GM23338 (cell line): ENCODE results near the gene AGTRAP. TPM values are rescaled to one million over a fixed set of nuclear protein-coding genes. Genes with fewer than 3 reads are reported as not detected.

ENCODE experiments used
- ATAC-seq: fragments of 200-7000 bp; cut with Tn5 transposase; 3 replicates; pipeline ENCODE4 v1.9.1; 2020
- DNase-seq: peaks from one replicate; pipeline ENCODE4 v3.0.0-alpha.2; 2015; ENCODE audit warnings: low spot score
- H2AFZ ChIP-seq: fragments of 200-600 bp; sonication (generic); 2 replicates; pipeline ENCODE4 v1.8.0; 2016; ENCODE audit warnings: antibody characterized with exemption, mild to moderate bottlenecking, moderate library complexity
- H3F3A ChIP-seq: fragments of 200-600 bp; sonication (generic); replicated peaks from 2 replicates; pipeline ENCODE4 v1.8.0; 2017; ENCODE audit warnings: antibody characterized with exemption, mixed run types, low read depth
- H3K27ac ChIP-seq: fragments of 200-600 bp; sonication (generic); 2 replicates; pipeline ENCODE4 v1.6.1; 2016; ENCODE audit warnings: low read depth
- H3K27me3 ChIP-seq: fragments of 200-600 bp; sonication (generic); 2 replicates; pipeline ENCODE4 v1.8.0; 2016; ENCODE audit warnings: mild to moderate bottlenecking, mixed run types, moderate library complexity; ENCODE audit not compliant: insufficient read depth
- H3K36me3 ChIP-seq: fragments of 200-600 bp; sonication (generic); 2 replicates; pipeline ENCODE4 v1.8.0; 2016; ENCODE audit warnings: mild to moderate bottlenecking; ENCODE audit not compliant: insufficient read depth
- H3K4me1 ChIP-seq: fragments of 200-600 bp; sonication (generic); 2 replicates; pipeline ENCODE4 v1.8.0; 2016; ENCODE audit warnings: mild to moderate bottlenecking, moderate library complexity; ENCODE audit not compliant: insufficient read depth
- H3K4me2 ChIP-seq: fragments of 200-600 bp; sonication (generic); 2 replicates; pipeline ENCODE4 v1.7.1; 2017; ENCODE audit warnings: mixed run types
- H3K4me3 ChIP-seq: fragments of 200-600 bp; sonication (generic); 2 replicates; pipeline ENCODE4 v1.6.1; 2016; ENCODE audit warnings: mixed run types
- H3K79me2 ChIP-seq: fragments of 200-600 bp; sonication (generic); replicated peaks from 2 replicates; pipeline ENCODE4 v1.8.0; 2017; ENCODE audit warnings: mild to moderate bottlenecking; ENCODE audit not compliant: insufficient read depth
- H3K9me2 ChIP-seq: fragments of 200-600 bp; sonication (generic); 2 replicates; pipeline ENCODE4 v1.8.0; 2017; ENCODE audit not compliant: insufficient read depth
- H4K20me1 ChIP-seq: fragments of 200-600 bp; sonication (generic); replicated peaks from 2 replicates; pipeline ENCODE4 v1.8.0; 2017; ENCODE audit warnings: mild to moderate bottlenecking; ENCODE audit not compliant: insufficient read depth
- H3K27ac Mint-ChIP-seq: 2 replicates; pipeline ENCODE4 v1.8.0; 2020; ENCODE audit warnings: inconsistent platforms, mild to moderate bottlenecking, moderate library complexity, mixed read lengths
- H3K27me3 Mint-ChIP-seq: 3 replicates; pipeline ENCODE4 v1.8.0; 2022; ENCODE audit warnings: low read depth, mild to moderate bottlenecking, moderate library complexity, mixed read lengths, inconsistent platforms; ENCODE audit not compliant: insufficient read depth, poor library complexity
- H3K36me3 Mint-ChIP-seq: 3 replicates; pipeline ENCODE4 v1.8.0; 2021; ENCODE audit warnings: low read depth, mild to moderate bottlenecking, inconsistent platforms, moderate library complexity, mixed read lengths
- H3K4me1 Mint-ChIP-seq: 3 replicates; pipeline ENCODE4 v1.8.0; 2020; ENCODE audit warnings: mild to moderate bottlenecking, inconsistent platforms, mixed read lengths
- H3K4me3 Mint-ChIP-seq: 3 replicates; pipeline ENCODE4 v1.8.0; 2021; ENCODE audit warnings: moderate library complexity, mild to moderate bottlenecking, inconsistent platforms, mixed read lengths
- H3K9me3 Mint-ChIP-seq: 3 replicates; pipeline ENCODE4 v1.8.0; 2020; ENCODE audit warnings: moderate library complexity, mild to moderate bottlenecking, inconsistent platforms, mixed read lengths
- CTCF ChIP-seq, 2 experiments: fragments of 200-600 bp in 1 of 2; sonication (generic) in 1 of 2; conservative IDR thresholded peaks; 2 replicates each; pipeline versions ENCODE4 v1.5.1 to v1.6.1; 2016 to 2017; ENCODE audit warnings: antibody characterized with exemption in 2 of 2, low read depth in 2 of 2, mild to moderate bottlenecking in 2 of 2, moderate library complexity in 1 of 2
- ETS1 ChIP-seq: IDR thresholded peaks from 2 replicates; pipeline ENCODE4 v1.6.1; 2016; ENCODE audit warnings: antibody characterized with exemption
- EZH2 ChIP-seq: fragments of 200-600 bp; sonication (generic); IDR thresholded peaks from one replicate; pipeline ENCODE4 v1.8.0; 2017; ENCODE audit warnings: antibody characterized with exemption, mild to moderate bottlenecking, low read depth; ENCODE audit not compliant: unreplicated experiment
- EZH2phosphoT487 ChIP-seq: fragments of 200-600 bp; sonication (generic); IDR thresholded peaks from one replicate; pipeline ENCODE4 v1.8.1; 2018; ENCODE audit warnings: antibody characterized with exemption; ENCODE audit not compliant: unreplicated experiment
- JUNB ChIP-seq: IDR thresholded peaks from one replicate; pipeline ENCODE4 v1.6.1; 2016; ENCODE audit warnings: antibody characterized with exemption; ENCODE audit not compliant: unreplicated experiment
- POLR2AphosphoS5 ChIP-seq: IDR thresholded peaks from 2 replicates; pipeline ENCODE4 v1.6.1; 2016; ENCODE audit warnings: antibody characterized with exemption, low read depth
- REST ChIP-seq: IDR thresholded peaks from one replicate; pipeline ENCODE4 v1.6.1; 2018; ENCODE audit warnings: antibody characterized with exemption; ENCODE audit not compliant: unreplicated experiment
- STAT1 ChIP-seq: IDR thresholded peaks from one replicate; pipeline ENCODE4 v1.6.1; 2016; ENCODE audit warnings: antibody characterized with exemption; ENCODE audit not compliant: unreplicated experiment
- ZNF114 ChIP-seq: fragments of 250-450 bp; sonication (Bioruptor Pico); IDR thresholded peaks from 2 replicates; pipeline ENCODE4 v1.5.0; 2020; ENCODE audit warnings: mild to moderate bottlenecking, moderate library complexity
- ZNF331 ChIP-seq: fragments of 250-450 bp; sonication (Bioruptor Pico); IDR thresholded peaks from 2 replicates; pipeline ENCODE4 v1.5.0; 2020; ENCODE audit warnings: low read depth, mild to moderate bottlenecking, moderate library complexity
- polyA plus RNA-seq: library from polyadenylated mRNA; unstranded; fragments of >200 nt; fragmentation: Nextera tagmentation; extraction: Ambion mirVana; gene quantifications from 2 replicates; pipeline ENCODE4 v1.2.1, GENCODE V29; 2016
- total RNA-seq: library from RNA; depleted of rRNA; stranded (reverse); fragments of >200 nt; shearing (Covaris generic); gene quantifications from 2 replicates; pipeline ENCODE4 v1.2.3, GENCODE V29; 2014

AGTRAP gene
- total and polyA plus RNA-seq, 2 experiments from 2014 or later = 79.4 to 102 TPM

- Mint-ChIP-seq H3K27ac (no peak overlapping the region), H3K27me3 (peaks cover 12% of the 10 kb centered on the region), H3K4me1 (peaks cover 11% of the 10 kb centered on the region; the same call in 2 of the 3 replicates), H3K4me3 (peak overlapping the region; percentile 54), H3K9me3 (no peaks in the 10 kb centered on the region), H3K36me3 (peaks cover 22% of the 10 kb centered on the region)
- H4K20me1 ChIP-seq = no peaks in the 10 kb centered on the region
- H3K79me2 ChIP-seq = no peaks in the 10 kb centered on the region
- DNase-seq (peak; percentile 81), ATAC-seq (peak; percentile 81)
- TF ChIP-seq ZNF331 (no peak), CTCF (conservative IDR thresholded peaks at IDR 0.05; ENCODE audit: low read depth in 2 of 2) (peak; percentile 90 to 99)
- H3F3A ChIP-seq = peaks cover 16% of the 10 kb centered on the region
- peak overlapping the region; percentile 98 for H2AFZ ChIP-seq
- H3K9me2 ChIP-seq = no peaks in the 10 kb centered on the region
- H3K4me2 ChIP-seq = peak overlapping the region; percentile 71
- peak overlapping the region; percentile 47; the same call in 1 of the 2 replicates for H3K4me3 ChIP-seq
- peaks cover 3% of the 10 kb centered on the region; the same call in 1 of the 2 replicates for H3K4me1 ChIP-seq
- H3K27ac ChIP-seq = peak overlapping the region; percentile 66; the same call in 1 of the 2 replicates
- H3K36me3 ChIP-seq = no peaks in the 10 kb centered on the region
- no peaks in the 10 kb centered on the region for H3K27me3 ChIP-seq
Observed at GRCh38 chr1:11719313-11720032, 16.5 kb upstream of the AGTRAP start.

GRCh38 chr1:11720033-11720376, 15.9 kb upstream of the AGTRAP start:
- H3K4me3 ChIP-seq = no peak overlapping the region
- H4K20me1 ChIP-seq = no peaks in the 10 kb centered on the region
- no peaks in the 10 kb centered on the region for H3K9me2 ChIP-seq
- peaks cover 19% of the 10 kb centered on the region for H3K36me3 Mint-ChIP-seq
- no peak for DNase-seq
- no peaks in the 10 kb centered on the region for H3K79me2 ChIP-seq
- no peak overlapping the region for H3K4me2 ChIP-seq
- no peak overlapping the region; the same call in 2 of the 3 replicates for H3K4me3 Mint-ChIP-seq
- peaks cover 16% of the 10 kb centered on the region for H3F3A ChIP-seq
- H3K27me3 ChIP-seq = no peaks in the 10 kb centered on the region
- no peaks in the 10 kb centered on the region for H3K36me3 ChIP-seq
- peaks cover 16% of the 10 kb centered on the region for H3K4me1 Mint-ChIP-seq
- H3K4me1 ChIP-seq = peaks cover 7% of the 10 kb centered on the region; the same call in 1 of the 2 replicates
- H3K27me3 Mint-ChIP-seq = peaks cover 12% of the 10 kb centered on the region
- H3K27ac Mint-ChIP-seq = no peak overlapping the region
- H2AFZ ChIP-seq = no peak overlapping the region
- H3K27ac ChIP-seq = no peak overlapping the region
- H3K9me3 Mint-ChIP-seq = no peaks in the 10 kb centered on the region
- no peak for ATAC-seq
- TF ChIP-seq STAT1 = no peak
- TF ChIP-seq ETS1 = no peak
- TF ChIP-seq JUNB = no peak
- TF ChIP-seq POLR2AphosphoS5 = no peak
- no peak for TF ChIP-seq ZNF114 (CRISPR knock-in tag)
- no peak for TF ChIP-seq EZH2phosphoT487
- no peak for TF ChIP-seq EZH2
- no peak for TF ChIP-seq REST
- no peak for TF ChIP-seq CTCF (conservative IDR thresholded peaks at IDR 0.05; ENCODE audit: low read depth in 2 of 2)
- no peak for TF ChIP-seq ZNF331
